GM19395 (cell line): Measurements from ENCODE around the gene GPANK1.

Experiments
- ATAC-seq: cut with Tn5 transposase; IDR thresholded peaks from one replicate; pipeline ENCODE4 v1.9.1; 2021; ENCODE audit warnings: mild to moderate bottlenecking, moderate library complexity; ENCODE audit not compliant: unreplicated experiment

The GPANK1 gene

GRCh38 chr6:31643818-31644454, 20.9 kb downstream of the GPANK1 start:
- no peak for ATAC-seq

GRCh38 chr6:31642798-31643570, 21.8 kb downstream of the GPANK1 start:
- no peak for ATAC-seq

GRCh38 chr6:31641370-31641769, 23.4 kb downstream of the GPANK1 start:
- ATAC-seq, result no peak

- no peak for ATAC-seq
These were observed 24.2 kb downstream of the GPANK1 start for GRCh38 chr6:31640612-31641011.

GRCh38 chr6:31639449-31639861, 25.3 kb downstream of the GPANK1 start:
- no peak for ATAC-seq

GRCh38 chr6:31639043-31639442, 25.8 kb downstream of the GPANK1 start:
- no peak for ATAC-seq

GRCh38 chr6:31636698-31637596, 27.9 kb downstream of the GPANK1 start:
- no peak for ATAC-seq

- ATAC-seq, result no peak
These were observed 29.7 kb downstream of the GPANK1 start for GRCh38 chr6:31634969-31635575.

- no peak for ATAC-seq
These were observed 30.7 kb downstream of the GPANK1 start for GRCh38 chr6:31634131-31634530.

- no peak for ATAC-seq
These were observed 31.4 kb downstream of the GPANK1 start for GRCh38 chr6:31633447-31633846.

GRCh38 chr6:31632279-31632946, 32.4 kb downstream of the GPANK1 start:
- ATAC-seq, result no peak

GRCh38 chr6:31631681-31632278, 33.0 kb downstream of the GPANK1 start:
- ATAC-seq, result no peak

- no peak for ATAC-seq
These were observed 33.6 kb downstream of the GPANK1 start for GRCh38 chr6:31631209-31631608.

GRCh38 chr6:31630177-31630934, 34.4 kb downstream of the GPANK1 start:
- ATAC-seq, result no peak

- no peak for ATAC-seq
These were observed 35.8 kb downstream of the GPANK1 start for GRCh38 chr6:31629014-31629413.

GRCh38 chr6:31627690-31628287, 37.0 kb downstream of the GPANK1 start:
- ATAC-seq, result no peak

- no peak for ATAC-seq
These were observed 37.8 kb downstream of the GPANK1 start for GRCh38 chr6:31626952-31627351.

- no peak for ATAC-seq
These were observed 40.7 kb downstream of the GPANK1 start for GRCh38 chr6:31624070-31624469.

- ATAC-seq, result no peak
These were observed 42.1 kb downstream of the GPANK1 start for GRCh38 chr6:31622684-31623091.
